22Rv1 (cell line): Measurements from ENCODE around the gene IFIT2.

ENCODE experiments used
- ZFX ChIP-seq: fragments of 450-650 bp; IDR thresholded peaks from 2 replicates; pipeline ENCODE4 v1.6.1; 2017; ENCODE audit warnings: antibody characterized with exemption, borderline replicate concordance
- TF ChIP-seq, protein P1 (sequence below): fragments of 450-650 bp; IDR thresholded peaks from 2 replicates; pipeline ENCODE4 v1.5.1; 2017; ENCODE audit warnings: mild to moderate bottlenecking

DNA sequence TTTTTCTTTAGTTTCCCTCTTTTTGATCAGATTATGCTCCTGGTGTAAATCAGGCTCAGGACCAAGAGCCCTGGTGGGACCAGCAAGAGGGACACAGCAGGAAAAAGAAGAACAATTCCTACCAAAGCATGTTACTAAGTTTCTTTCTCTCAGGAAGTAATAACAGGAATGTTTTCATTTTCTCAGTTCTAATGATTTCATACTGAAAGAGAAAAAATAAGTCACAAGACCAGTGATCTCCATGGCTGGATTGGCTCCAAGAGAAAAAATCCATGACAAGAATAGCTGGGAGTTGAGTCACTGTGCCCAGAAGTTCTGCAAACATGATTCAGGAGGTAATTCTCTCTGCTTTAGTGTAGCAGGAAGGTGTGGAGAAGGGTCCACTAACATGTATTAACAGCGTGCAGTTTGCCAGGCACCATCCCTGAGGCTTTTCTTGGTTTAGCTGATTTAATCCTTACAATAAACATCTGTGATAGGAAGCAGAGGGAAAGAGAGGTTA, 23.8 kb upstream of the IFIT2 start:
- TF ChIP-seq, protein P1, sequence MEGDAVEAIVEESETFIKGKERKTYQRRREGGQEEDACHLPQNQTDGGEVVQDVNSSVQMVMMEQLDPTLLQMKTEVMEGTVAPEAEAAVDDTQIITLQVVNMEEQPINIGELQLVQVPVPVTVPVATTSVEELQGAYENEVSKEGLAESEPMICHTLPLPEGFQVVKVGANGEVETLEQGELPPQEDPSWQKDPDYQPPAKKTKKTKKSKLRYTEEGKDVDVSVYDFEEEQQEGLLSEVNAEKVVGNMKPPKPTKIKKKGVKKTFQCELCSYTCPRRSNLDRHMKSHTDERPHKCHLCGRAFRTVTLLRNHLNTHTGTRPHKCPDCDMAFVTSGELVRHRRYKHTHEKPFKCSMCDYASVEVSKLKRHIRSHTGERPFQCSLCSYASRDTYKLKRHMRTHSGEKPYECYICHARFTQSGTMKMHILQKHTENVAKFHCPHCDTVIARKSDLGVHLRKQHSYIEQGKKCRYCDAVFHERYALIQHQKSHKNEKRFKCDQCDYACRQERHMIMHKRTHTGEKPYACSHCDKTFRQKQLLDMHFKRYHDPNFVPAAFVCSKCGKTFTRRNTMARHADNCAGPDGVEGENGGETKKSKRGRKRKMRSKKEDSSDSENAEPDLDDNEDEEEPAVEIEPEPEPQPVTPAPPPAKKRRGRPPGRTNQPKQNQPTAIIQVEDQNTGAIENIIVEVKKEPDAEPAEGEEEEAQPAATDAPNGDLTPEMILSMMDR = no peak
- no peak for TF ChIP-seq ZFX
